GM12865 (cell line): ENCODE measurements around the gene SCN2A.
A peak's percentile ranks its signal among the peaks of the same experiment; 100 is the strongest.
"Not testable (repeated sequence)": the region's sequence is repeated elsewhere in the genome, so short reads cannot be mapped to it uniquely, and the experiment has no call there.

Source experiments
- DNase-seq: peaks from one replicate; pipeline ENCODE4 v3.0.0; 2010; ENCODE audit warnings: low read depth
- H3K4me3 ChIP-seq: 2 replicates; pipeline ENCODE4 v1.5.1; 2011; ENCODE audit warnings: mild to moderate bottlenecking, low read depth, low read length, control low read depth
- TF ChIP-seq, protein P1 (sequence below): IDR thresholded peaks from 2 replicates; pipeline ENCODE4 v1.5.1; 2011; ENCODE audit warnings: low read length, control low read depth, low read depth, inconsistent platforms; ENCODE audit not compliant: insufficient read depth; ENCODE audit errors: missing control alignments

Gene SCN2A

GRCh38 chr2:165373278-165374010 is 134.2 kb downstream of the SCN2A start:
- no peak overlapping the region for H3K4me3 ChIP-seq
- TF ChIP-seq, protein P1, sequence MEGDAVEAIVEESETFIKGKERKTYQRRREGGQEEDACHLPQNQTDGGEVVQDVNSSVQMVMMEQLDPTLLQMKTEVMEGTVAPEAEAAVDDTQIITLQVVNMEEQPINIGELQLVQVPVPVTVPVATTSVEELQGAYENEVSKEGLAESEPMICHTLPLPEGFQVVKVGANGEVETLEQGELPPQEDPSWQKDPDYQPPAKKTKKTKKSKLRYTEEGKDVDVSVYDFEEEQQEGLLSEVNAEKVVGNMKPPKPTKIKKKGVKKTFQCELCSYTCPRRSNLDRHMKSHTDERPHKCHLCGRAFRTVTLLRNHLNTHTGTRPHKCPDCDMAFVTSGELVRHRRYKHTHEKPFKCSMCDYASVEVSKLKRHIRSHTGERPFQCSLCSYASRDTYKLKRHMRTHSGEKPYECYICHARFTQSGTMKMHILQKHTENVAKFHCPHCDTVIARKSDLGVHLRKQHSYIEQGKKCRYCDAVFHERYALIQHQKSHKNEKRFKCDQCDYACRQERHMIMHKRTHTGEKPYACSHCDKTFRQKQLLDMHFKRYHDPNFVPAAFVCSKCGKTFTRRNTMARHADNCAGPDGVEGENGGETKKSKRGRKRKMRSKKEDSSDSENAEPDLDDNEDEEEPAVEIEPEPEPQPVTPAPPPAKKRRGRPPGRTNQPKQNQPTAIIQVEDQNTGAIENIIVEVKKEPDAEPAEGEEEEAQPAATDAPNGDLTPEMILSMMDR = no peak
- DNase-seq = no peak

DNA sequence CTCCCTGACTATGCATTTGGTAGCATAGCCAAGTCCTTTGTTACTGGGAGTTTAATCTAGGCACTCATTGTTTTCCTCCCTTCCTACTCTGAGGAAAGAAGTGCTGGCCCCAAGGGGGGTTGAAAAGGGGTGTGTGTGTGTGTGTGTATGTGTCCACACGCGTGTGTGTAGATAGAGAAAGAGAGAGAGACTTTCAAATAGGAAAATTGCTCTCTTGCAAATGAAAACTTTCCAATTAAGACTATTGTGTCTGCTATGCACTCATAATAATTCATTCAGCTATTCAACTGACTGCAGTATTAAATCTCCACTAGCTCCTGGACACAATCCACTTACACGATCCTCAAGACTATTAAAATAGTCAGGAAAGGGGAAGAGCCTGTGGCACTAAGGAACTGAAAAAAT is 137.4 kb downstream of the SCN2A start:
- TF ChIP-seq, protein P1 = no peak
- DNase-seq = no peak
- H3K4me3 ChIP-seq = no peak overlapping the region

DNA sequence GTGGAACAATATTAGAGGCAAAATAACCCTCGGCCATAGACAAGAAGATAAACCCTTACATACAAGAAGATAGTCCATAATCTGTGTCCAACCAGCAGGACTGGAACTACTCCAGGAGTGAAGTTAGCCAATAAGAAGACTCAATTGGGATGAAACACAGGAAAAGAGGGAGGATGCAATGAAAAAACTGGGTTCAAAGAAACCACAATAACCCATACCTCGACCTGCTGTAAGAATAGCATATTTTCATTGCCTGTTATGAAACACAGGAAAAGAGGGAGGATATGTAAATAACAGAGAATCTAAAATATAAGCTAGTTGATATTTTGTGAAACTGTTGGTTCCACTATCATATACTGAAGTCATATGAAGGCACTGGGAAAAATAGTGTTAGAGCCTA is 143.1 kb downstream of the SCN2A start:
- no peak overlapping the region for H3K4me3 ChIP-seq
- DNase-seq = no peak
- TF ChIP-seq, protein P1 = no peak

GRCh38 chr2:165390875-165391274 is 151.7 kb downstream of the SCN2A start:
- TF ChIP-seq, protein P1 = no peak
- no peak overlapping the region for H3K4me3 ChIP-seq
- no peak for DNase-seq

GRCh38 chr2:165391791-165392190 is 152.6 kb downstream of the SCN2A start:
- TF ChIP-seq, protein P1 = no peak
- DNase-seq = no peak
- no peak overlapping the region for H3K4me3 ChIP-seq

DNA sequence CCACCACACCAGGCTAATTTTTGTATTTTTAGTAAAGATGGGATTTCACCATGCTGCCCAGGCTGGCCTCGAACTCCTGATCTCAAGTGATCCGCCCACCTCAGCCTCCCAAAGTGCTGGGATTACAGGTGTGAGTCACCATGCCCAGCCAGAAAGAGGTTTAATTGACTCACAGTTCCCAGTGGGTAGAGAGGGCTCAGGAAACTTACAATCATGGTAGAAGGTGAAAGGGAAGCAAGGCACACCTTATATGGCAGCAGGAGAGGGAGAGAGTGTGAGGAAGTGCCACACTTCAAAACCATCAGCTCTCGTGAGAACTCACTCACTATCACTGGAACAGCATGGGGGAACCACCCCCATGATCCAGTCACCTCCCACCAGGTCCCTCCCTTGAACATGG is 159.4 kb downstream of the SCN2A start:
- DNase-seq = peak; percentile 3
- not testable (repeated sequence) for H3K4me3 ChIP-seq

- TF ChIP-seq, protein P1 = peak; percentile 60
- peak; percentile 76 for DNase-seq
These were observed 162.2 kb downstream of the SCN2A start for GRCh38 chr2:165401285-165401852.

More at GRCh38 chr2:165401285-165401852, 162.2 kb downstream of the SCN2A start:
- H3K4me3 ChIP-seq = no peak overlapping the region
